HT-29 (cell line): ENCODE measurements around the gene MISP. TPM values are rescaled to one million over a fixed set of nuclear protein-coding genes. Genes with fewer than 3 reads are reported as not detected.
"Not testable (repeated sequence)": the region's sequence is repeated elsewhere in the genome, so short reads cannot be mapped to it uniquely, and the experiment has no call there.

ENCODE experiments used
- DNase-seq: peaks from one replicate; pipeline ENCODE4 v3.0.0-alpha.2; 2015; ENCODE audit warnings: low spot score
- total RNA-seq: library from RNA; depleted of rRNA; stranded (reverse); fragments of >200 nt; shearing (Covaris generic); gene quantifications from 2 replicates; pipeline ENCODE4 v1.2.3, GENCODE V29; 2014

The MISP gene
- total RNA-seq, 1 experiment from 2014 or later, result 211 TPM

DNA sequence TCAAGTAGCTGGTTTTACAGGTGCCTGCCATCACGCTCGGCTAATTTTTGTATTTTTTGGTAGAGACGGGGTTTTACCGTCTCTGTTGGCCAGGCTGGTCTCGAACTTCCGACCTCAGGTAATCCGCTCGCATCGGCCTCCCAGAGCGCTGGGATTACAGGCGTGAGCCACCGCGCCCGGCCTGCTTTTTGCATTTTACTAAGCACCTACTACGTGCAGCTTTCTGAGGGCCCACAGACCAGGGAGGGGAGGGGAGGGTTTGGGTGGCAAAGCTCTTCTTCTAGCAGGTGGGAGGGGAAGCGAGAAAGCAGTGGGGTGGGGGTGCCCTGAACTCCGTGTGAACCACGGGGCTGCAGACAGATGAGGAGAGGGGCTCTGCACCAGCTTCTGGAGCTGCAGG is 27.2 kb upstream of the MISP start:
- DNase-seq, result no peak

DNA sequence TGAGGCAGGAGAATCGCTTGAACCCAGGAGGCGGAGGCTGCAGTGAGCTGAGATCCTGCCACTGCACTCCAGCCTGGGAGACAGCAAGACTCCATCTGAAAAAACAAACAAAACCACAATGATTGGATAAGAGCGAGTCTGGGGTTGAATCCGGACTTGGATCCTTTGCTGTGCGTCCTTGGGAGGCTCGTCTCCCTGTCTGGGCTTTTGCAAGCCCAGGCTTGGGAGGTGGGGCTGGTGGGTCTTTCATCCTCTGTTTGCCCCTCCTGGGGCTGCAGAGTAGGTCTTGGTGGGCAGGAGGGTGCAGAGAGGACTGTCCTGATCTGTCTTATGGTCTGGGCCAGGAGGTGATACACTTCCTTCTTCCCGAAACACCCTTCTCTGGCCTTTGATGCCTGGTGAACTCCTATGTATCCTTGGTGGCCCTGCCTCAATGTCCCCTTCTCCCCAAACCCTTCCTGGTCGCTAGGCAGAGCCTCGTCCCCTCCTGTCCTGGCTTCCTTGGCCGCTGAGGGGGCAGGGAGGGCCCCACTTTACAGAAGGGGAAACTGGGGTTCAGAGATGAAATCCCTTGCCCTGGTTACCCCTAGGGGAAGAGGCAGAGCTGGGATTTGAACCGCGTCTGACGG is 25.3 kb upstream of the MISP start:
- no peak for DNase-seq

DNA sequence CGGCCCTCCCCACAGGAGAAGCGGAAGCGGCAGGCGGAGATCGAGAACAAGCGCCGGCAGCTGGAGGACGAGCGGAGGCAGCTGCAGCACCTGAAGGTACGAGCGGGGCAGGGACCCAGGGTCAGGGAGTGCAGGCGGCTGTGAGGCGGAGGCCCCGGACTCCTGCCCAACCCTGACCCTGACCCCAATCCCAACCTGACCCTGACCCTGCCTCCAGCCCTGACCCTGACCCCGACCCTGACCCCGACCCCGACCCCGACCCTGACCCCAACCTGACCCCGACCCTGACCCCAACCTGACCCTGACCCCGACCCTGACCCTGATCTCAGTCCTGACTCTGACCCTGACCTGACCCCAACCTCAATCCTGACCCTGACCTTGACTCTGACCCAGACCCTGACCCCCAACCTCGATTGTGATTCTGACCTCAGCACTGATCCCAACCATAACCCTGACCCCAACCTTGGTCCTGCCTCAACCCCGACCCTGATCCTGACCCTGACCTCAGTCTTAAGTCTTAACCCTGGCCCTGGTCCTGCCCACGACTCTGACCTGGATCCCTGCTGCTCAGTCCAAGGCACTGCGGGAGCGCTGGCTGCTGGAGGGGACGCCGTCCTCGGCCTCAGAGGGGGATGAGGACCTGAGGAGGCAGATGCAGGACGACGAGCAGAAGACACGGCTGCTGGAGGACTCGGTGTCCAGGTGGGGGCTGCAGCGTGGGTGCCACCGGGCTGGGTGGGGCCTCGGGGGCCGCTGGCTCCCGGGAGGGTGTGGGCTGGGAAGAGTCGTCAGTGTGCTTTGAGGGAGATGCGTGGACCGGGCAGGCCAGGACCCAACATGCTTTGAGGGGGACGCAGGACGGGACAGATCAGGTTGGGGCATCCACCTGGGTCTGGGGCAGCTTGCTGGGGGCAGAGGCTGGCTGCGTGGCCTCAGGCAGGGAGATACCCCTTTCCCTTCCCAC is 23.6 kb upstream of the MISP start:
- DNase-seq, result no peak

DNA sequence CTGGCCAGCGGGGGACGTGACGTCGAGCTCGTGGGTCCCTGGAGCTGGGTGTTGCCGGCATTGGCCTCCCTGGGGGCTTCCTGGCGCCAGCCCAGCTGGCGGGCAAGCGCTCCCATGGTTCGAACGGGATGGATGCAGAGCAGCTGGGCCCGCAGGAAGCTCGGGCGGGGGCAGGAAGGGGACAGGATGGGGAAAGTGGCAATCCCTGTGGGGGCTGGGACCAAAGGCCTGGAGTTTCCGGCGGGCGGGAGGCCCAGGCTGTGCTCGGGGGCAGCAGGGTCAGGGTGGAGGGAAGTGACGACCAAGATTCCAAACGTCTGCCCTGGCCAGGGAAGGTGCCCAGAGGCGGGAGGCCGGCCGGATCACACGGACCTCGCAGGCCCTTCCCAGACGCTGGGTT is 22.9 kb upstream of the MISP start:
- no peak for DNase-seq

DNA sequence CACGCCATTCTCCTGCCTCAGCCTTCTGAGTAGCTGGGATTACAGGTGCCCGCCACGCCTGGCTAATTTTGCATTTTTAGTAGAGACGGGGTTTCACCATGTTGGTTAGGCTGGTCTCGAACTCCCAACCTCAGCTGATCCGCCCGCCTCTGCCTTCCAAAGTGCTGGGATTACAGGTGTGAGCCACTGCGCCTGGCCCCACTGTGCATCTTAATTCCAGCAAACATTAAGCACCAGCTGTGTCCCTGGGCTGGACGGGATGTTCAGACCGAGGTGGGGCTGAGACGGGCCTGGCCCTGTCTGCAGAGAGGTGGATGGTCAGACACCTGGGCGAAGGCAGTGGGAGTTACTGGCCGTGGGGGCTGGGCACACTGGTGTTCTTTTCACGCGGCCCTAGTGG is 21.3 kb upstream of the MISP start:
- DNase-seq, result not testable (repeated sequence)

DNA sequence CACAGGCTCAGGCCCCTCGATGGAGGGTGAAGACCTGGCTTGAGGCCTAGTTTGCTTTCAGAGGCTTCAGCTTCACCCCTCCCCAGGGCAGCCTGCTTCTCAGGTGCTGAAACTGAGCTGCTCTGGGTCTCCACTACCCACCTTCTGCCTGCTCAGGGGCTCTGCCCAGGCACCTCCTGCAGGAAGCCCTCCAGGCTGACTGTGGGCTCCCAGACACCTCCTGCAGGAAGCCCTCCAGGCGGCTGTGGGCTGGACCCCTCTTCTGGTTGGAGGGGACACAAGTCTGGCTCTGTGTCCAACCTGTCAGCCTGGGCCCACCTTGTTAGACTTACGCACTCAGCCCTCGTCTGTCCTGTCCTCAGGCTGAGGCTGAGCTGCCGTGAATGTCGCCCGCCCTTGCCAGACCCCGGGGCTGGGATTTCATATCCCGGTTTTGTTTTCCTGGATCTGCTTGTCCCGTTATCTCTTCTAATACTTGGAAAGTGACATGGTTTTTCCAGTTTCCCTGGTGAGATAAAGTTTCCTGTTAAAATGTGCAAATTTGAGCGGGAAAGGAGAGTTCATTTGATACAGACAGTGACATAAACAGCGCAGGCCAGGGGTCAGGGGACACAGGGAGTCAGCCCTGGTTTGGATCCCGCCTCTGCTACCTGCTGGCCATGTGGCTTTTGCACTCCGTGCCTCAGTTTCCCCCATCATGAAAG is 20.8 kb upstream of the MISP start:
- DNase-seq, result no peak

DNA sequence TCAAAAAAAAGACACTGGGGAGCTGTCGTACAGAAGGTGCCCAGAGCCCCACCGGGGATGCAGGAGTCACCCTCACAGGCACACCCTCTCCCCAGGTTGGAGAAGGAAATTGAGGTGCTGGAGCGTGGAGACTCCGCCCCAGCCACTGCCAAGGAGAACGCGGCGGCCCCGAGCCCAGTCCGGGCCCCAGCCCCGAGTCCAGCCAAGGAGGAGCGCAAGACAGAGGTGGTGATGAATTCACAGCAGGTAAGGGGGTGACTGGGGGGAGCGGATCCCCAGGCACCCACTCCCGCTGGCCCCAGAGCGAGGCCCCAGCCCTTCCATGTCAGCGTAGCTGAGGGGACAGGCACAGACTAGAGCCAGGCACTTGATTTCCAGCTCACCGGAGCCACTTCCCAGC is 19.9 kb upstream of the MISP start:
- DNase-seq, result no peak

DNA sequence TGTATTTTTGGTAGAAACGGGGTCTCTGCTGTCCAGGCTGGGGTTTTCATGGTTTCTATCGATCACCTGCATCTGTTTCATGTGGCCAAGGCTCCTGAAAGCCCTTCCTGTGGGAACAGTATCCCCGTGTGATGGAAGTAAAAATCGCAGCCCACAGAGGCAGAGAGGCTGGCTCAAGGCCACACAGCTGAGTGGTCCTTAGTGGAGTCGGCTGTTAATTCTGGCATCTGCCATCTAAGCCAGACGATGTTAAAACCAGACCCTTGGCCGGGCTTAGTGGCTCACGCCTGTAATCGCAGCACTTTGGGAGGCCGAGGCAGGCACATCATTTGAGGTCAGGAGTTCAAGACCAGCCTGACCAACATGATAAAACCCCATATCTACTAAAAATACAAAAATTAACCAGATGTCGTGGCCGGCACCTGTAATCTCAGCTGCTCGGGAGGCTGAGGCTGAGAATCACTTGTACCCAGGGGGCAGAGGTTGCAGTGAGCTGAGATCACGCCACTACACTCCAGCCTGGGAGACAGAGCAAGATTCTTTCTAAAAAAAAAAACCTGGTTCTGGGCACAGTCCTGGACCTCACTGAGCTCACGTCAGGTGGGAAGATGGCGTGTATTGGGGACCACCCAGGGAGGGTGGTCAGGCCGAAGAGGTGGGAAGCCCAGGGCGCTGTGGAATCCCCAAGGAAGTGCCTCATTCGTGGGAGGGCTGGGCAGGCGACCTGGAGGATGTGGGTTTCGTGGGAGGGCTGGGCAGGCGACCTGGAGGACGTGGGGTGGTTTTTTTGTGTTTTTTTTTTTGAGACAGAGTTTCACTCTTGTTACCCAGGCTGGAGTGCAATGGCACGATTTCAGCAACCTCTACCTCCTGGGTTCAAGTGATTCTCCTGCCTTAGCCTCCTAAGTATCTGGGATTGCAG is 18.5 kb upstream of the MISP start:
- DNase-seq, result no peak

DNA sequence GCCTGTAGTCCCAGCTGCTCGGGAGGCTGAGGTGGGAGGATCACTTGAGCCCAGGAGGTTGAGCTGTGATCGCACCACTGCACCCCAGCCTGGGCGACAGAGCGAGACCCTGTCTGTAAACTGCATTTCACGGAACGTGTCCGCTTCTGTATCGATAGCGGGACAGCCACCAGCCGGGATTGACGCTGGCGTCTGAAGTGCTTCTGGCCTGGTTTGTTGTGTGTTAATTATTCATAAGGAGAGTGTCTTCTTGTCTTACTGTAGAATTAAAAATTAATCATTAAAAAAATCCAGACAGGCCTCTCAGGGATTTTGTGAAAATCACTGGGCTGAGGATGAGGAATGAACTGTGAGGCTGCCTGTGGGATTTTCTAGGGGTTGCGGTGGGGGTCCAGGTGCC is 16.2 kb upstream of the MISP start:
- DNase-seq, result no peak

DNA sequence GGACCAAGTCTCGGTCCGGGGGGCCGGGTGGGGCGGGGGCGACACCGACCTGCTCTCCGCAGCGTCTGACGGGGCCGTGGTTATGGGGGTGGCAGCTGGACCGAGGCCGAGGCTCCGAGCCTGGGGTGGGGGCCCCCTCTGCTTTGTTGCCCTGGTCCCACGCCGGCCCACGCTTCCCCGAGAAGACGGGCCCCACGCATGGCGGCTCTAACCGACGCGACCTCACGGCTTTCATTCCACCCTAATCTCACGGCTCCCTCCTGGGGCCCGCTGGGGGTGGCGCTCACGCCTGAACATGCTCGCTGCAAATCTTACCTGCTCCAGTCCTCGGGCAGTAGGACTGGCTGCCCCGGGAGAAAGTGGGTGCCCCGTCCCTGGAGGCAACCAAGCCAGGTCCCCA is 14.8 kb upstream of the MISP start:
- DNase-seq, result no peak

DNA sequence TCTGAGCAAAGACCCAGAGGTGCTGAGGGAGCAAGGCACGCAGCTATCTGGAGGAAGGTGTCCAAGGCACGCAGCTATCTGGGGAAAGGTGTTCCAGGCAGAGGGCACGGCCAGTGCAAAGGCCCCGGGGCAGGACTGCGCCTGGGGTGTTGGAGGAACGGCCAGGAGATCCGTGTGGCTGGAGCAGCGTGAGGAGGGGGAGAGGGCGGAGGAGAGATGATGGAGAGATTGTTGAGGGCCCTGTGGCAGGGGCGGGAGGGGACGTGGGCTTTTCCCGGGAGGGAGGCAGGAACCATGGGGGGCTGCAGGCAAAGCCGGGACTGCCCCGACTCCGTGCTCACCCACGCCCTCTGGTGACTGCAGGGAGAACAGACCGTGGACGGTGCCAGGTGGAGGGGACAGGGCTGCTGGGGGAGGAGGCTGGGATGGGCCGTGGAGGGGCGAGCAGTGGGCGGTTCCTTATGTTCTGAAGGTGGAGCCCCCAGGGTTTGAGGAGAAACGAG is 13.3 kb upstream of the MISP start:
- DNase-seq, result no peak

DNA sequence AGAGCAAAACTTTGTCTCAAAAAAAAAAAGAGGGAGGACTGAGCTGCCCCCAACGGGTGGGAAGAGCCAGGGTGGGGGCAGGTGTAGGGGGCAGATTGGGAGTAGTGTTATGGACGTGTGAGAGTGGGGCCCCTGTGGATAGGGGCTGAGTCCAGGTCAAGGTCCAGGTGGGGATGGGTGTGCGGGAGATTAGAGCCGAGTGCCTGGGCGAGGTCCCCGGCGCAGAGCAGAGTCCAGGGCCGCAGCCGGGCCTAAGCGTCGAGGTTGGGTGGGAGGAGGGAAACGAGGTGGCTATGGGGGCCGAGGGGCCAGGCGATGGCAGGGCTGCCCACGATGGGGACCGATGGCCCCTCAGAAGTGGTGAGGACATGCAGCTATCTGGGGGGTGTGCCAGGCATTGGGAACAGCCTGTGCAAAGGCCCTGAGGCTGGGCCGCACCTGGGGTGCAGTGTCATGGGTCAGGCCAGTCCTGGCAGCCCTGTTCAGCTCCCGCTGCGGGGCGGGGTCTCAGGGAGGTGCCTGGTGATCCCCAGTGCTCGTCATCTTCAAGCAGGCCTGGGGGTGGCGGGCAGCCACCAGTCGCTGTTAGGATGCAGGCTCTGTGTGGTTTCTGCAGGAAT is 12.3 kb upstream of the MISP start:
- no peak for DNase-seq

DNA sequence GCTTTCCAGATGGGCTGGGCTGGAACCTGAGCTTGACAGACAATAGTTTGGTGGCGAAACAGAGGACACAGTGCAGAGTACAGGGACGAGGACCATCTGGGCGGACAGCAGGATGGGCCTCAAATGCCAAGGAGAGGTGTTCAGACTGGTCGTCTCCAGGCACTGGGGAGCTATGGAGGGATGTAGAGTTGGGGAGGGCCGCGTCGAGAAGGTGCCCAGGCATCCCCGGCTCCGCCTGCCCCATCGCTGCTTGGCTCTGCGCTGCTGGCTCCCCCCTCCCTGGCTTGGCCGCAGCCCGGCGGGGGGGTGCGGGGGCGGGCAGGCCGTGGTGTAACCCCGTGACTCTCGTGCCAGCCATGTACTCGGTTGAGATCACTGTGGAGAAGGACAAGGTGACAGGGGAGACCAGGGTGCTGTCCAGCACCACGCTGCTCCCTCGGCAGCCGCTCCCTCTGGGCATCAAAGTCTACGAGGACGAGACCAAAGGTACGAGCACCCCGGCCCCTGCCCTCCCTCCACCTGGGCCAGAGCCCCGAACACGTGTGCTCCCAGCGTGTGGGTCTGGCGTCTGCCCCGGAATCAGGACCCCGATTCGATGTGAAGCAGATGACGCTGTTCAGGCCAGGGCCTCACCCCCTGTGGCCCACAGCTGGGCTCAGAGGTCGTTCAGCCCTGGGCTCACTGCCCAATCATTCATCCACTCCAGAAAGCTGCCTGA is 10.8 kb upstream of the MISP start:
- DNase-seq, result no peak

DNA sequence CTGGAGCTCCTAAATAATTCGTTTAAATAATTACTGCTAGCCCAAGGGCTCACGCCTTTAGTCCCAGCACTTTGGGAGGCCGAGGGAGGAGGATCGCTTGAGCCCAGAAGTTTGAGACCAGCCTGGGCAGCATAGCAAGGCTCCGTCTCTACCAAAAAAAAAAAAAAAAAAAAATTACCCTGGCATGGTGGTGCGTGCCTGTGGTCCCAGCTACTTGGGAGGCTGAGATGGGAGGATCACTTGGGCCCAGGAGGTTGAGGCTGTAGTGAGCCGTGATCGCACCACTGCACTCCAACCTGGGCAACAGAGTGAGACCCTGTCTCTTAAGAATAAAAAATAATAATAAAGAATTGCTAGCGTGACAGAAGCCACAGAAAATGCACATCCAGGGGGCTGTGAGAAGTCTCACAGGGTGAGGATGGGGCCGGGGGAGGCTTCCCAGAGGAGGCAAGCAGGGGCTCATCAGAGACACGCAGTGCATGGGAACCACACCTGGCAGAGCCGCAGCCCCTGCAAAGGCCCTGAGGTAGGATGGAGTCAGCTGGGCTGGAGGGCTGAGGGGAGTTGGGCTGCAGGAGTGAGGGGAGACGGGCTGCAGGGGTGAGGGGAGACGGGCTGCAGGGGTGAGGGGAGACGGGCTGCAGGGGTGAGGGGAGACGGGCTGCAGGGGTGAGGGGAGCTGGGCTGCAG is 10.0 kb upstream of the MISP start:
- not testable (repeated sequence) for DNase-seq

DNA sequence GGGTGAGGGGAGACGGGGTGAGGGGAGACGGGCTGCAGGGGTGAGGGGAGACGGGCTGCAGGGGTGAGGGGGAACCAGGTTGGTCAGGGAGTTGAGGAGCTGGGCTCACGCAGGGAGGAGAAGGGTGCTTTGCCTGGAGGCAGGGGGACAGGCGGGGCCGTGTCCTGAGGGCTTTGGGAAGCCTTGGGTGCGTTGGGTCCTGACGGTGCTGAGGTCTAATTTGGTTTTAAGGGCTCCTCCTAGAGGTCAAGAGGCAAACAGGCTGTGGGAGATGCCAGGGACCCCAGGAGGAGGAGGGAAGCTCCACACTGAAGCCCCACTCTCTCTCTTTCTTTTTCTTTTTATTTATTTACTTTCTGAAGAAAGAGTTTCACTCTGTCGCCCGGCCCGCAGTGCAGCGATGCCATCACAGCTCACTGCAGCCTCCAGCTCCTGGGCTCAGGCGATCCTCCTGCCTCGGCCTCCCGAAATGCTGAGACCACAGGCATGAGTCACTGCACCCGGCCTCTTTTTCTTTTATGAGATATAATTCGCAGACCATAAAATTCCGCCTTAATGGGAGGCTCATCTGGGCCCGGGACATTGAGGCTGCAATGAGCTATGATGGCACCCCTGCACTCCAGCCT is 9.3 kb upstream of the MISP start:
- DNase-seq, result no peak

DNA sequence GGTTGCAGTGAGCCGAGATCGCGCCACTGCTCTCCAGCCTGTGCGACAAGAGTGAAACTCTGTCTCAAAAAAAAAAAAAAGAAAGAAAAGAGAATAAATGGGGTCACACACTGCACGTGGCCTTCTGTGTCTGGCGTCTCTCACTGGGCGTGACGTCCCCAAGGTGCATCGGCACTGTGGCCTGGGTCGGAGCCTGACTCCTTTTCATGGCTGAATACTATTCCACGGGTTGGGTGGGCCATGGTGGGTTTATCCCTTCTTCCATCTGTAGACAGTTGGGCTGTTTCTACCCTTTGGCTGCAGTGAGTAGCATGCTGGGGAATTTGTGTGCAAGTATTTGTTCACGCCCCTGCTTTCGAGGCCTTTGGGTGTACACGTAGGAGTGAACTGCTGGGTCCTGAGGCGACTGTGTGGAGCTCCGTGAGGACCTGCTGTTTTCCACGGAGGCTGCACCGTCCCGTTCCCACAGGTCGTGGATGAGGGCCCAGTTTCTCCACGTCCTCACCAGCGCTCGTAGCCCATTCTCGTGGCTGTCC is 8.3 kb upstream of the MISP start:
- no peak for DNase-seq

DNA sequence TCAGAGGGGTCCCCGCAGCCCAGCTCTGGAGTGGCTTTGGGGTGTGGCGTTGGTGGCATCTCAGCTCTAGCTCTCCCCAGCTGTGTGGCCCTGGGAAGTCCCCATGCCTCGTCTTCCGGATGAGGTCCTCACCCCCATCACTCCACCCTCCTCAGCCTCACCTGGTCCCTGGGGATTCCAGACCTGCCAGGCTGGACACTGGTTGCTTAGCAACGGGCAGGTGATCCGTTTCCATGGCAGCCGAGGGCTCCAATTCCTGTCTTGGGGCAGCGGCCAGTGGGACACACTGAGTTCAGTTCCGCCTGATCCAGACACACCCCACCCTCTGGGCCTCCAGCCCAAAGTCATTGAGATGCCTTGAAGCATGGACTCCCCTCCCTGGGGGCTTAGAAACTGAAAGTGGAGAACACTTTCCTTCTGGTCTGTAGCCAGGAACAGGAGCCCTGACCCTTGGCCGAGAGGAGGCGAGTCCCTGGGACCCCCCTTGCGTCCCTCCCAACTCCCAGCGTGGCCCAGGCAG is 7.7 kb upstream of the MISP start:
- no peak for DNase-seq

DNA sequence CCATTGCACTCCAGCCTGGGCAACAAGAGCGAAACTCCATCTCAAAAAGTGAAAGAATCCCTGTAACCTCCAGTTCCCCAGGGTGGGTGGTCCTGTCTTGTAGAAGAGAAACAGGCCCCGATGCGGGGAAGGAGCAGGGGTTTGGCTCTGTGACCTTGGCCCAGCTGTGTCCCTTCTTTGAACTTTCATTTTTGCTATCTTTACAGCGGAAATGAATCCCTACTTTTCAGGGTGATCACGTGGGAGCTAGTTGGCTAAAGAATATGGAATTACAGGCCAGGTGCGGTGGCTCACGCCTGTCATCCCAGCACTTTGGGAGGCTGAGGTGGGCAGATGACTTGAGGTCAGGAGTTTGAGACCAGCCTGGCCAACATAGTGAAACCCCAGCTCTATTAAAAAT is 5.8 kb upstream of the MISP start:
- DNase-seq, result not testable (repeated sequence)
